H9 (cell line): Measurements from ENCODE around the gene GRIK3. TPM values are rescaled to one million over a fixed set of nuclear protein-coding genes. Genes with fewer than 3 reads are reported as not detected.

ENCODE experiments used
- DNase-seq: peaks from one replicate; pipeline ENCODE4 v3.0.0-alpha.2; 2017
- H2AFZ ChIP-seq: one replicate; pipeline ENCODE4 v1.6.1; 2013; ENCODE audit warnings: mild to moderate bottlenecking, low read length, control low read depth, moderate library complexity
- H2AK5ac ChIP-seq: 2 replicates; pipeline ENCODE4 v1.6.1; 2013; ENCODE audit warnings: low read length, control low read depth, mixed read lengths; ENCODE audit not compliant: insufficient read length
- H2BK120ac ChIP-seq: one replicate; pipeline ENCODE4 v1.6.1; 2013; ENCODE audit warnings: low read depth, mild to moderate bottlenecking, low read length, control low read depth, inconsistent platforms; ENCODE audit not compliant: poor library complexity, severe bottlenecking
- H2BK12ac ChIP-seq: 2 replicates; pipeline ENCODE4 v1.6.1; 2013; ENCODE audit warnings: low read length, control low read depth, mixed read lengths, low read depth; ENCODE audit not compliant: insufficient read length
- H2BK15ac ChIP-seq: 2 replicates; pipeline ENCODE4 v1.6.1; 2013; ENCODE audit warnings: low read depth, low read length, control low read depth
- H2BK20ac ChIP-seq: one replicate; pipeline ENCODE4 v1.6.1; 2013; ENCODE audit warnings: low read depth, mild to moderate bottlenecking, low read length, control low read depth, inconsistent platforms; ENCODE audit not compliant: poor library complexity, severe bottlenecking
- H2BK5ac ChIP-seq: 2 replicates; pipeline ENCODE4 v1.6.1; 2013; ENCODE audit warnings: low read length, control low read depth, mixed read lengths; ENCODE audit not compliant: insufficient read length
- H3K14ac ChIP-seq: 2 replicates; pipeline ENCODE4 v1.6.1; 2013; ENCODE audit warnings: low read length, control low read depth; ENCODE audit not compliant: insufficient read depth
- H3K18ac ChIP-seq: 2 replicates; pipeline ENCODE4 v1.6.1; 2013; ENCODE audit warnings: low read depth, mild to moderate bottlenecking, mixed read lengths, low read length, control low read depth; ENCODE audit not compliant: insufficient read length
- H3K23ac ChIP-seq: 2 replicates; pipeline ENCODE4 v1.6.1; 2013; ENCODE audit warnings: low read length, control low read depth, mixed read lengths, low read depth; ENCODE audit not compliant: insufficient read length
- H3K23me2 ChIP-seq: 2 replicates; pipeline ENCODE4 v1.6.1; 2013; ENCODE audit warnings: low read depth, mild to moderate bottlenecking, mixed read lengths, low read length, control low read depth; ENCODE audit not compliant: insufficient read length, poor library complexity, severe bottlenecking
- H3K27ac ChIP-seq: 2 replicates; pipeline ENCODE4 v1.5.1; 2013; ENCODE audit warnings: low read length, control low read depth, mixed read lengths, low read depth; ENCODE audit not compliant: insufficient read length
- H3K27me3 ChIP-seq: 2 replicates; pipeline ENCODE4 v1.6.1; 2013; ENCODE audit warnings: low read length, control low read depth, inconsistent platforms; ENCODE audit not compliant: insufficient read depth
- H3K4ac ChIP-seq: 2 replicates; pipeline ENCODE4 v1.6.1; 2013; ENCODE audit warnings: low read depth, mild to moderate bottlenecking, control low read depth, inconsistent platforms, low read length, moderate library complexity
- H3K4me1 ChIP-seq: 2 replicates; pipeline ENCODE4 v1.6.1; 2013; ENCODE audit warnings: low read length, control low read depth, inconsistent platforms; ENCODE audit not compliant: insufficient read depth
- H3K4me2 ChIP-seq: 2 replicates; pipeline ENCODE4 v1.6.1; 2013; ENCODE audit warnings: low read length, control low read depth, mixed read lengths; ENCODE audit not compliant: insufficient read length, insufficient read depth
- H3K56ac ChIP-seq: 2 replicates; pipeline ENCODE4 v1.6.1; 2013; ENCODE audit warnings: low read depth, mild to moderate bottlenecking, mixed read lengths, low read length, control low read depth; ENCODE audit not compliant: insufficient read length
- H3K79me1 ChIP-seq: 2 replicates; pipeline ENCODE4 v1.6.1; 2013; ENCODE audit warnings: low read depth, mild to moderate bottlenecking, moderate library complexity, low read length, control low read depth, inconsistent platforms; ENCODE audit not compliant: insufficient read depth, poor library complexity, severe bottlenecking
- H3K79me2 ChIP-seq: 2 replicates; pipeline ENCODE4 v1.6.1; 2013; ENCODE audit warnings: low read length, control low read depth, inconsistent platforms; ENCODE audit not compliant: insufficient read depth
- H3K9ac ChIP-seq: 2 replicates; pipeline ENCODE4 v1.6.1; 2013; ENCODE audit warnings: low read length, control low read depth, mixed read lengths; ENCODE audit not compliant: insufficient read length; ENCODE audit errors: extremely low read depth
- H3K9me3 ChIP-seq: one replicate; pipeline ENCODE4 v1.6.1; 2013; ENCODE audit warnings: low read depth, low read length, inconsistent platforms; ENCODE audit not compliant: control insufficient read depth
- H3T11ph ChIP-seq: one replicate; pipeline ENCODE4 v1.6.1; 2013; ENCODE audit warnings: mild to moderate bottlenecking, low read length, control low read depth, inconsistent platforms
- H4K20me1 ChIP-seq: one replicate; pipeline ENCODE4 v1.6.1; 2013; ENCODE audit not compliant: control insufficient read depth, insufficient read length, insufficient read depth
- H4K5ac ChIP-seq: 2 replicates; pipeline ENCODE4 v1.6.1; 2013; ENCODE audit warnings: low read depth, mild to moderate bottlenecking, mixed read lengths, low read length, control low read depth; ENCODE audit not compliant: insufficient read length
- H4K8ac ChIP-seq: replicated peaks from 2 replicates; pipeline ENCODE4 v1.6.1; 2013; ENCODE audit warnings: low read length, control low read depth, mixed read lengths, low read depth; ENCODE audit not compliant: insufficient read length
- H4K91ac ChIP-seq: 2 replicates; pipeline ENCODE4 v1.6.1; 2013; ENCODE audit warnings: low read depth, mild to moderate bottlenecking, moderate library complexity, mixed read lengths, low read length, control low read depth; ENCODE audit not compliant: insufficient read length
- H3K27ac Mint-ChIP-seq, 3 experiments: 2 replicates in 2 of 3; 3 replicates in 1 of 3; pipeline ENCODE4 v1.8.0; 2020 to 2021; ENCODE audit warnings: mixed read lengths in 3 of 3, mild to moderate bottlenecking in 1 of 3, moderate library complexity in 1 of 3
- H3K27me3 Mint-ChIP-seq: 2 replicates; pipeline ENCODE4 v1.8.0; 2021; ENCODE audit warnings: low read depth, mild to moderate bottlenecking, moderate library complexity, mixed read lengths
- H3K36me3 Mint-ChIP-seq, 3 experiments: 2 replicates in 2 of 3; 3 replicates in 1 of 3; pipeline ENCODE4 v1.8.0; 2020 to 2021; ENCODE audit warnings: low read depth in 3 of 3, mixed read lengths in 3 of 3; ENCODE audit not compliant: insufficient read depth in 1 of 3
- H3K4me1 Mint-ChIP-seq, 2 experiments: 2 replicates each; pipeline ENCODE4 v1.8.0; 2020; ENCODE audit warnings: mixed read lengths in 2 of 2
- H3K4me3 Mint-ChIP-seq, 2 experiments: 2 replicates in 1 of 2; 3 replicates in 1 of 2; pipeline ENCODE4 v1.8.0; 2020 to 2021; ENCODE audit warnings: mild to moderate bottlenecking in 2 of 2, mixed read lengths in 2 of 2, moderate library complexity in 1 of 2
- H3K9me3 Mint-ChIP-seq, 2 experiments: 2 replicates in 1 of 2; 3 replicates in 1 of 2; pipeline ENCODE4 v1.8.0; 2020; ENCODE audit warnings: mild to moderate bottlenecking in 2 of 2, mixed read lengths in 2 of 2, moderate library complexity in 1 of 2
- CTCF ChIP-seq: fragments of 200-600 bp; sonication (generic); conservative IDR thresholded peaks from 3 replicates; pipeline ENCODE4 v1.8.0; 2021; ENCODE audit warnings: antibody characterized with exemption, mild to moderate bottlenecking
- WGBS: extraction: QIAGEN DNeasy Blood & Tissue Kit; methylation state at CpG from one replicate; pipeline ENCODE4 v1.1.7; 2013; ENCODE audit warnings: missing lambda C conversion rate, low lambda C conversion rate, mixed read lengths; ENCODE audit not compliant: insufficient read length; ENCODE audit errors: extremely low coverage; 5-methylcytosine and 5-hydroxymethylcytosine counted together
- total RNA-seq: library from RNA; stranded (reverse); gene quantifications from 2 replicates; pipeline ENCODE4 v1.2.1, GENCODE V29; 2021

GRIK3 gene
- total RNA-seq, 1 experiment from 2014 or later = 1.7 TPM

DNA sequence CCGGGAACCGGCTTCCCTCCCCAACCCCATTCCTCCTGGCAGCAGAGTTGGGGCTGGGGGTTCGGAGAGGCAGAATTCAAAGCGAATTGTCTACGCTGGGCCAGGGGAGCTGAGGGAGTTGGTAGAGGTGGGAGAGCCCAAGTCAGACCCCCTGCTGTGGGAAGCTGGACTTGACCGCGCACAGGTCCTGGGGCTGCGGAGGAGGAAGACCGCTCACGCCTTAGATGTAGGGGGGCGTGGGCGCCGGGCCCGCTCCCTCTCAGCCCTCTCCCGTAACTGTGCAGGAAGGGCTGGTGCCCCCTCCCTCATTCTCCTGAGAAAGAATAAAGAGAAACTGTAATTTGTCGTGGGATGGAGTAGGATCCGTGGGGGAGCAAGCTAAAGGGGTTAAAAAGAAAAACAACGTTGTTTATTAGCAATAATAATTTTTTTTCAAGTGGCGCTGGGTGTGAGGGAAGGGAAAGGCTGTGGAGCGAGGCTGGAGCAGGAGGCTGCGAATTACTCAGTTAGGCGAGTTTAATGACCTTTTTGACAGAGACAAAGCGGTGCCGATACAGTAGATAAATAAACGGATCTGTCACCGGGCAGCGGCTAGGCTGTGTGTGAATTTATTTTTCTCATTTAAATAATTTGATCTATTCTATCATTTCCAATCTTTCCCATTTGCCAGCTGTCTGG is 838 bp upstream of the GRIK3 start:
- no peak overlapping the region for H3T11ph ChIP-seq
- no peaks in the 10 kb centered on the region for H4K20me1 ChIP-seq
- no peak overlapping the region for H3K27ac Mint-ChIP-seq
- peak; percentile 52 for DNase-seq
- H2BK12ac ChIP-seq = no peak overlapping the region
- H3K9me3 ChIP-seq = no peaks in the 10 kb centered on the region
- peaks cover 50 to 66% of the 10 kb centered on the region in 2 experiments for H3K4me1 Mint-ChIP-seq
- no peaks in the 10 kb centered on the region for H3K79me2 ChIP-seq
- H3K56ac ChIP-seq = no peak overlapping the region
- H3K4me1 ChIP-seq = peaks cover 4% of the 10 kb centered on the region; the same call in 1 of the 2 replicates
- no peak overlapping the region for H4K91ac ChIP-seq
- no peak overlapping the region for H3K14ac ChIP-seq
- H3K79me1 ChIP-seq = no peaks in the 10 kb centered on the region
- H2AK5ac ChIP-seq = no peak overlapping the region
- peak overlapping the region; percentile 61 for H3K4me2 ChIP-seq
- peaks cover 41% of the 10 kb centered on the region; the same call in 1 of the 2 replicates for H3K27me3 ChIP-seq
- H3K23me2 ChIP-seq = peaks cover 18% of the 10 kb centered on the region
- no peak overlapping the region for H3K9ac ChIP-seq
- no peaks in the 10 kb centered on the region for H3K36me3 Mint-ChIP-seq
- H2BK20ac ChIP-seq = no peak overlapping the region
- no peak overlapping the region for H2BK15ac ChIP-seq
- no peak overlapping the region for H4K8ac ChIP-seq
- peak overlapping the region; percentile 51 to 79 for H3K4me3 Mint-ChIP-seq
- TF ChIP-seq CTCF = no peak
- H2BK120ac ChIP-seq = no peak overlapping the region
- no CpG with 5 or more reads among the region's 27 CpGs for WGBS
- H3K9me3 Mint-ChIP-seq = no peaks in the 10 kb centered on the region
- H3K18ac ChIP-seq = no peak overlapping the region
- H3K27me3 Mint-ChIP-seq = peaks cover 93% of the 10 kb centered on the region
- no peak overlapping the region for H2AFZ ChIP-seq
- no peak overlapping the region for H3K4ac ChIP-seq
- no peak overlapping the region for H3K27ac ChIP-seq
- H2BK5ac ChIP-seq = no peak overlapping the region
- H3K23ac ChIP-seq = no peak overlapping the region
- no peak overlapping the region for H4K5ac ChIP-seq
